Heart left ventricle (tissue), 16 donors: ENCODE results near the gene TTC29. TPM values are rescaled to one million over a fixed set of nuclear protein-coding genes. Genes with fewer than 3 reads are reported as not detected.

Experiments used
- ATAC-seq, 4 donors: fragments of 200-7000 bp; cut with Tn5 transposase; one replicate each; pipeline ENCODE4 v1.9.1; 2020 to 2022; ENCODE audit warnings: moderate library complexity in 4 of 4, mild to moderate bottlenecking in 3 of 4, moderate number of reproducible peaks in 1 of 4
- DNase-seq, 5 donors: peaks; one replicate each; pipeline ENCODE4 v3.0.0-alpha.2; 2020
- H3K27ac ChIP-seq, 12 donors: fragments of 200-600 bp; sonication (generic) in 4 of 12; one replicate each; pipeline versions ENCODE4 v1.5.0 to v1.8.0; 2016 to 2022; ENCODE audit warnings: mild to moderate bottlenecking in 2 of 12
- H3K27me3 ChIP-seq, 9 donors: fragments of 200-600 bp; sonication (generic) in 2 of 9; one replicate each; pipeline versions ENCODE4 v1.5.1 to v1.8.0; 2016 to 2022; ENCODE audit warnings: mild to moderate bottlenecking in 3 of 9
- H3K36me3 ChIP-seq, 9 donors: fragments of 200-600 bp; sonication (generic) in 2 of 9; one replicate each; pipeline versions ENCODE4 v1.5.0 to v1.8.0; 2018 to 2022; ENCODE audit warnings: mild to moderate bottlenecking in 2 of 9
- H3K4me1 ChIP-seq, 12 donors: fragments of 200-600 bp; sonication (generic) in 4 of 12; one replicate each; pipeline versions ENCODE4 v1.5.0 to v1.8.0; 2016 to 2022; ENCODE audit warnings: mild to moderate bottlenecking in 3 of 12
- H3K4me3 ChIP-seq, 12 donors: fragments of 200-600 bp; sonication (generic) in 4 of 12; one replicate each; pipeline versions ENCODE4 v1.5.0 to v1.8.0; 2017 to 2022; ENCODE audit warnings: mild to moderate bottlenecking in 9 of 12, moderate library complexity in 4 of 12
- H3K9me3 ChIP-seq, 12 donors: fragments of 200-600 bp; sonication (generic) in 4 of 12; one replicate each; pipeline versions ENCODE4 v1.5.0 to v1.8.0; 2016 to 2022; ENCODE audit warnings: mild to moderate bottlenecking in 1 of 12
- POLR2A ChIP-seq, 2 donors: fragments of 450-650 bp; IDR thresholded peaks; one replicate each; pipeline ENCODE4 v1.6.1; 2017; ENCODE audit warnings: antibody characterized with exemption in 2 of 2, mild to moderate bottlenecking in 2 of 2, moderate library complexity in 2 of 2
- WGBS, 4 donors: extraction: QIAGEN DNeasy Blood & Tissue Kit in 2 of 4; methylation state at CpG; one replicate each; pipeline versions ENCODE4 v1.1.5 to v1.1.7; 2013 to 2018; 5-methylcytosine and 5-hydroxymethylcytosine counted together
- intact Hi-C, 10 donors: fragments of 100-400 bp; cut with DNase I; formaldehyde crosslinking; loops; one replicate each; pipeline versions ENCODE4 v1.11.1 to v1.14.2; 2022
- polyA plus RNA-seq, 2 donors: library from polyadenylated mRNA; stranded (reverse); fragments of 200-250 nt; gene quantifications; one replicate each; pipeline ENCODE4 v1.2.3, GENCODE V29; 2013
- total RNA-seq, 9 donors: library from RNA; depleted of rRNA in 2 of 9; stranded (reverse); fragments of >200 nt in 2 of 9; fragmentation: NEBNext Ultra II Directional in 3 of 9; extraction: Animal tissue kit (Norgen Biotek cat#: 25700) in 3 of 9; gene quantifications; one replicate each; pipeline versions ENCODE4 v1.1.0 to v1.2.4, GENCODE V29; 2016 to 2023
- TF ChIP-seq, protein P1 (sequence below), 12 donors: fragments of 200-600 bp; sonication (generic) in 4 of 12; IDR thresholded peaks; one replicate each; pipeline versions ENCODE4 v1.5.0 to v1.8.0; 2018 to 2022; ENCODE audit warnings: antibody characterized with exemption in 12 of 12, mild to moderate bottlenecking in 5 of 12
- donor health status: ischemic (EF 13 %, LVEDD 7.1; RV severe dilation, severe dysfunction).
- donor health status: healthy with polysubstance abuse.
- donor health status: DM: no; HTN: yes; CAD: no.
- donor health status: DM: no; HTN: no; CAD: no.
- donor health status: ischemic (EF 25% LVEDD 6.9; RV normal size, moderate dysfunction).
- donor health status: ischemic (EF 25% LVEDD 5.7; RV mildly dilated, moderate dysfunction).
- donor health status: healthy.
- donor health status: DM: yes; HTN: yes; CAD: no.
- donor health status: ischemic (EF 35%, LVEDD 5.7; RV mildly dilated, moderate dysfunction).
- donor health status: nonischemic (EF 11% LVEDD 7.7; RV severe dilation, severe dysfunction).
- donor health status: DM: yes; HTN: yes; CAD: no.
- donor health status: PGD.
- donor health status: ischemic (EF 29% LVEDD 5.4; RV normal size, mild dysfunction).
- donor health status: nonischemic (EF 23%, LVEDD 6.1; RV moderate dilation, normal function).

Gene TTC29
- total and polyA plus RNA-seq, 11 donors: 0.04 to 0.20 (median 0.14) TPM; not detected in 8

DNA sequence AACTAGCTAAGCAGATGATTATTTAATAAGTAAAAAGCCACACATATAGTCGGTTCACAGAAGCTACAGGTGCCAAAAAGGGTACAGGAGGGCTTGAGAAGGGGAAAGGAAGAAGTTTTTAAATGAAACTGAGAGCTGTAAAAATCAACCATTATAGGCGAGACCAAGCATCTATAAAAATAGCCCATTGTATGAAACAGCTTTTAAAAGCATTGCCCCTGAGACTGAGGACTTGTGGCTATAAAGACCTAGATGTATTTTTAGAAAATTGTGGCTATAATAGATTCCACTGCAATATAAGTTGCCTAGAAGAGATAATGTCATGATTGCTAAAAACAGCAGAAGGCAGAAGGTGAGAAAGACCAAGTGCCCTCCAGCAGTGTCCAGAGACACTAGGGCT lies 15.0 kb upstream of the TTC29 start:
- Histone ChIP-seq H3K4me3 (no peak overlapping the region), H3K4me1 (peaks cover 0 to 8% (median 0%) of the 10 kb centered on the region in 12 donors), H3K36me3 (no peaks in the 10 kb centered on the region), H3K27me3 (peaks cover 0 to 6% (median 0%) of the 10 kb centered on the region in 9 donors), H3K9me3 (no peaks in the 10 kb centered on the region), H3K27ac (no peak overlapping the region)
- DNase-seq: no peak
- intact Hi-C loops: no loop called here
- TF ChIP-seq, protein P1, sequence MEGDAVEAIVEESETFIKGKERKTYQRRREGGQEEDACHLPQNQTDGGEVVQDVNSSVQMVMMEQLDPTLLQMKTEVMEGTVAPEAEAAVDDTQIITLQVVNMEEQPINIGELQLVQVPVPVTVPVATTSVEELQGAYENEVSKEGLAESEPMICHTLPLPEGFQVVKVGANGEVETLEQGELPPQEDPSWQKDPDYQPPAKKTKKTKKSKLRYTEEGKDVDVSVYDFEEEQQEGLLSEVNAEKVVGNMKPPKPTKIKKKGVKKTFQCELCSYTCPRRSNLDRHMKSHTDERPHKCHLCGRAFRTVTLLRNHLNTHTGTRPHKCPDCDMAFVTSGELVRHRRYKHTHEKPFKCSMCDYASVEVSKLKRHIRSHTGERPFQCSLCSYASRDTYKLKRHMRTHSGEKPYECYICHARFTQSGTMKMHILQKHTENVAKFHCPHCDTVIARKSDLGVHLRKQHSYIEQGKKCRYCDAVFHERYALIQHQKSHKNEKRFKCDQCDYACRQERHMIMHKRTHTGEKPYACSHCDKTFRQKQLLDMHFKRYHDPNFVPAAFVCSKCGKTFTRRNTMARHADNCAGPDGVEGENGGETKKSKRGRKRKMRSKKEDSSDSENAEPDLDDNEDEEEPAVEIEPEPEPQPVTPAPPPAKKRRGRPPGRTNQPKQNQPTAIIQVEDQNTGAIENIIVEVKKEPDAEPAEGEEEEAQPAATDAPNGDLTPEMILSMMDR (IDR thresholded peaks at IDR 0.05): no peak
- TF ChIP-seq POLR2A (IDR thresholded peaks at IDR 0.05): no peak
- 37 to 50% (median 46%) methylated on average over 2 of the region's 2 CpGs for WGBS, 4 donors
- no peak for ATAC-seq

DNA sequence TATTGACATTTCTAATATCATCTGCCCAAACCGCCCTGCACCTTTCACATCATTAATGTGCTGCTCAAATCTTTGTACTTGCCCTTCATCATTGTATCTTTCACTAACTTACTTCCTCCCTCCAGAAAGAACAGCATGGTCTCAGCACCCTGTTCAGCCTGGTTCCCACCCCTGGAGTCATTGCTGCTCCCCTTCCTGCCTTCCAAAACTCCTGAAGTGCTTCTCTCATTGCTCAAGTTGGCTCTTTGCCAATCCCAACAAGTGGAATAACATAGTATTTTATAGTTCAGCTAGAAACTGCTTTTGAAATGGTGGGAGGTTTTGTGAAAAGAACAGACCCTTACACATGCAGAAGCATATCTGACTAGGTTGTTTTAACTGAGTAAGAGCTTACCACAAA lies 14.0 kb upstream of the TTC29 start:
- peaks cover 0 to 11% (median 0%) of the 10 kb centered on the region in 9 donors for H3K27me3 ChIP-seq
- WGBS, 4 donors: 81 to 91% (median 89%) methylated on average over 1 of the region's 1 CpG
- no peak overlapping the region for H3K27ac ChIP-seq
- no peak overlapping the region for H3K4me3 ChIP-seq
- H3K4me1 ChIP-seq: peaks cover 0 to 8% (median 0%) of the 10 kb centered on the region in 12 donors
- H3K36me3 ChIP-seq: no peaks in the 10 kb centered on the region
- ATAC-seq: no peak
- H3K9me3 ChIP-seq: no peaks in the 10 kb centered on the region
- no peak for DNase-seq
- intact Hi-C loops: no loop called here
- no peak for TF ChIP-seq POLR2A (IDR thresholded peaks at IDR 0.05)
- TF ChIP-seq, protein P1 (IDR thresholded peaks at IDR 0.05): no peak

DNA sequence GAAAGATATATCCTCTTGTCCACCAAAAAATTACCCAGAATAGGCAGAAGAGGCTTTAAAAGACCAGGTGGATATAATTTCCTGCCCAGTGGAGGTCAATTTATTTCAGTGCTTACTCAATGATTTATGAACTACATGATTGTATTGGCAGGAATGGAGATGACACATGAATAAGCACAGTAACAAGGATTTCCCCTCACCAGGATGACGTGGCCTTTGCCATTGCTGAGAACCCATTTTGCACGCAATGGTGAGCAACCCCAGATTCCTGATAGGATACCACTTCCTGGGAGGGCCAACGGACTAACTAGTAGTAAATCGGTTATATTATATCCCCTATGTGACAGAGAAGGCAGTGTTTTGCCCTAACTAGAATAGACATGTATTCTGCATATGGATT lies 11.6 kb upstream of the TTC29 start:
- TF ChIP-seq POLR2A (IDR thresholded peaks at IDR 0.05): no peak
- TF ChIP-seq, protein P1 (IDR thresholded peaks at IDR 0.05): no peak
- WGBS, 4 donors: 62 to 79% (median 68%) methylated on average over 4 of the region's 4 CpGs
- intact Hi-C loops: no loop called here
- Histone ChIP-seq H3K4me3 (no peak overlapping the region), H3K9me3 (no peaks in the 10 kb centered on the region), H3K36me3 (no peaks in the 10 kb centered on the region), H3K27me3 (peaks cover 0 to 22% (median 0%) of the 10 kb centered on the region in 9 donors), H3K27ac (no peak overlapping the region), H3K4me1 (peaks cover 0 to 8% (median 0%) of the 10 kb centered on the region in 12 donors)
- DNase-seq (no peak), ATAC-seq (no peak)

DNA sequence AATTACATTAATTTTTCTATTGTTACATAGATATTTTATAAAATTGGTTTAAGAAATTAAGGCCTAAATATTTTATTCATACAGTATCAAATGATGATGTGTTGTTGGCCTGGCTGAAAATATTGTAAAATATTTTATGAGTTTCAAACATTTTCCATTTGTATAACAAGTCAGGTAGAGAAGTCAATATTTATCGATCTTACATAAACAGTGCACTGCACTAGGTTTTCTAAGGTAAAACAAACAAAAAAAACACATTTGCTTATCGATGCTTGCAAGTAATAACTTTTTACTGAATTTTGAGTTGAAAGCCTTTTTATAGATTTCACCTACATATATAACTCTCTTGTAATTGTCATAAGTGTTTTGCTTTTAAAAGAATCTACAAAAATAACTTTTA lies 7.2 kb upstream of the TTC29 start:
- intact Hi-C loops: no loop called here
- DNase-seq (no peak), ATAC-seq (no peak)
- TF ChIP-seq, protein P1 (IDR thresholded peaks at IDR 0.05): no peak
- no peak for TF ChIP-seq POLR2A (IDR thresholded peaks at IDR 0.05)
- Histone ChIP-seq H3K27me3 (peaks cover 0 to 51% (median 0%) of the 10 kb centered on the region in 9 donors), H3K27ac (no peak overlapping the region), H3K9me3 (no peaks in the 10 kb centered on the region), H3K36me3 (no peaks in the 10 kb centered on the region), H3K4me1 (no peaks in the 10 kb centered on the region), H3K4me3 (no peak overlapping the region)
- 82 to 93% (median 87%) methylated on average over 2 of the region's 2 CpGs for WGBS, 4 donors
